ENCODE results near the gene CALR. TPM values are rescaled to one million over a fixed set of nuclear protein-coding genes. Genes with fewer than 3 reads are reported as not detected.
A peak's percentile ranks its signal among the peaks of the same experiment; 100 is the strongest.

Gene CALR
- polyA plus RNA-seq, 2 of the 4 experiments (the other 2 are of a cell fraction) = 419 to 494 TPM

DNA sequence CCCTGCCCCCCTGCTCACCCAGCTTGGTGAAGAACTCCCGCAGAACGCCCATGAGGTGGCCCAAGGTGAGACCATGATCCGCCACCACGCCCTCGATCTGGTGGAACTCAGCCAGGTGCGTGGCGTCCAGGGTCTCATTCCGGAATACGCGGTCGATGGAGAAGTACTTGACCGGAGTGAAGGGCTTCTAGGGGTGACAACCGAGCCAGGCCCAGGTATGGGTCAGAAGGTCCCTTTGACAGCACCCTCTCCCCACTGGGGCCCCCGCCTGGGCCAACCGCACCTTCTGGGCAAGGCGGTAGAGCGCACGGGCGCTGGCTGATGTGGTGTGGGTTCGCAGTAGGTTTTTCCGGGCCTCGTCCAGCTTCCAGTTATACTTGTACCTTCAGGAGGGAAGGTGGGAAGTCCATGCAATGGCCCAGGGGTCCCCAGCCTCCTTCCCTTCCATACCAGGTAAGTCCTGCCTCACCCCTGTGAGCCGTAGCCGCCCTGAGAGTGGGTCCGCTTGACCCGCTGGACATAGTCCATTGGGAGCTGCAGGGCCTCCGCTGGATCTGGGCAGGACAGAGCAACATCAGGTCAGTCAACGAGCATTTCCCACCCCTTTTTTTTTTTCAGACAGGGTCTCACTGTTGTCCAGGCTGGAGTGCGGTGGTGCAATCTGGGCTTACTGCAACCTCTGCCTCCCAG, 13.6 kb upstream of the CALR start (continued):
- TF ChIP-seq NR3C1 (IDR thresholded peaks at IDR 0.05) = no peak
- TF ChIP-seq, protein P1, sequence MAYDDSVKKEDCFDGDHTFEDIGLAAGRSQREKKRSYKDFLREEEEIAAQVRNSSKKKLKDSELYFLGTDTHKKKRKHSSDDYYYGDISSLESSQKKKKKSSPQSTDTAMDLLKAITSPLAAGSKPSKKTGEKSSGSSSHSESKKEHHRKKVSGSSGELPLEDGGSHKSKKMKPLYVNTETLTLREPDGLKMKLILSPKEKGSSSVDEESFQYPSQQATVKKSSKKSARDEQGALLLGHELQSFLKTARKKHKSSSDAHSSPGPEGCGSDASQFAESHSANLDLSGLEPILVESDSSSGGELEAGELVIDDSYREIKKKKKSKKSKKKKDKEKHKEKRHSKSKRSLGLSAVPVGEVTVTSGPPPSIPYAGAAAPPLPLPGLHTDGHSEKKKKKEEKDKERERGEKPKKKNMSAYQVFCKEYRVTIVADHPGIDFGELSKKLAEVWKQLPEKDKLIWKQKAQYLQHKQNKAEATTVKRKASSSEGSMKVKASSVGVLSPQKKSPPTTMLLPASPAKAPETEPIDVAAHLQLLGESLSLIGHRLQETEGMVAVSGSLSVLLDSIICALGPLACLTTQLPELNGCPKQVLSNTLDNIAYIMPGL (CRISPR knock-in tag; IDR thresholded peaks at IDR 0.05; ENCODE audit: borderline replicate concordance) = no peak

DNA sequence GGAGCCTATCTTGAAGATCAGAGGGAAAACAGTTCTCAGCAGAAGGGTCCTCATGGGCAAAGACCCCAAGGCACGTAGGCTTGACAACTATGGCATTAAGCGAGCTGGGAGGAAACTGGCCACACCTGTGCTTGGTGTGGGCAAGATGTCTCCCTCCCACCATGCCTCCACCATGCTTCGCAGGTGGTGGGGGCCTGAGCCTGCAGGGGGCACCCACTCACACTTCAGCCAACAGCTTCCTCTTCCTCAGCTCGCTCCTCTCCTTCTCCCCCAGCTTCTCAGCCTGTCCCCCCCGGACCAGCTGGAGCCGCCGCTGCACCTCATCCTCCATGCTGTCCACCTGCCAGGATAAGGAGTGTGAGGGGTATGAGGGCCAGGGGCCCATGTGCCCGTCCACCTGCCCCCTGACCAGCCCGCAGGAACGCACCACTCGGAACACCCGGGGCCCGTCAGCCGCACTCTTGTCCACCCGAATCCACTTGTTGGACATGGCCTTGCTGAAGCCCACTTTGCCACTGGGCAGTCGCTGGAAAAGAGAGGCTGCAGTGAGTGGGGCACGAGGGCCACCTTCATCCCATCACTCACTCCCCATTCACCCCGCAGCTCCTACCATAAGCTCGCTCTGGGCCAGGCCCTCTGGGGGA, 8.3 kb upstream of the CALR start:
- ATAC-seq = no peak
- Histone ChIP-seq H3K27ac (no peak overlapping the region), H3K9me3 (no peaks in the 10 kb centered on the region), H3K4me2 (no peak overlapping the region), H3K4me3 (no peak overlapping the region), H3K4me1 (peaks cover 8% of the 10 kb centered on the region; the same call in 2 of the 3 replicates)
- ChIA-PET CTCF (interaction anchor here (0.7 to 2.1 kb wide), 2 partner anchors 8 to 82 kb away, joined by 3 to 12 read pairs; no protein-coding TSS in a partner anchor), POLR2A (no interaction called here)
- no peak for FAIRE-seq
- 92% methylated on average over 8 of the region's 19 CpGs for WGBS (ENCODE audit: missing lambda C conversion rate)
- DNase-seq (ENCODE audit: low read depth in 1 of 2, low spot score in 1 of 2) = no peak
- TF ChIP-seq FOSB (CRISPR knock-in tag; IDR thresholded peaks at IDR 0.05) (no peak), HDAC2 (IDR thresholded peaks at IDR 0.05) (no peak), JUN (IDR thresholded peaks at IDR 0.05) (no peak)

- Histone ChIP-seq H3K9me3 (no peaks in the 10 kb centered on the region), H3K4me3 (peak overlapping the region; percentile 85), H3K4me1 (peaks cover 15% of the 10 kb centered on the region), H3K27ac (peak overlapping the region; percentile 94 to 100), H3K4me2 (peak overlapping the region; percentile 77)
- ATAC-seq = no peak; a peak in 1 of 6 replicates
- CTCF ChIA-PET = interaction anchor here (0.6 to 2.0 kb wide), 6 partner anchors 9 to 130 kb away, joined by 3 to 9 read pairs (median 4); no protein-coding TSS in a partner anchor
- no peak for DNase-seq (ENCODE audit: low read depth in 1 of 2, low spot score in 1 of 2)
- FAIRE-seq = no peak
- POLR2A ChIA-PET = interaction anchor here (0.6 to 1.7 kb wide), 6 partner anchors 13 to 115 kb away, joined by 3 to 5 read pairs (median 3); partner anchors contain the start of genes GCDH and SYCE2
- 32% methylated on average over 16 of the region's 16 CpGs for WGBS (ENCODE audit: missing lambda C conversion rate)
- TF ChIP-seq ZFP36 (IDR thresholded peaks at IDR 0.05; ENCODE audit: borderline replicate concordance, partially characterized antibody) = no peak
- TF ChIP-seq KDM1A (IDR thresholded peaks at IDR 0.05; ENCODE audit: low read depth) = no peak
- TF ChIP-seq SREBF2 (IDR thresholded peaks at IDR 0.05) = no peak
- TF ChIP-seq POLR2AphosphoS2 (conservative IDR thresholded peaks at IDR 0.05; ENCODE audit: low read length) = no peak
- TF ChIP-seq NFE2L2 (conservative IDR thresholded peaks at IDR 0.05; ENCODE audit: low read length) = no peak
- no peak for TF ChIP-seq RAD21 (conservative IDR thresholded peaks at IDR 0.05 in 1 of 2, IDR thresholded peaks at IDR 0.05 in 1 of 2)
- TF ChIP-seq POLR2A (IDR thresholded peaks at IDR 0.05; ENCODE audit: low read length) = no peak
- TF ChIP-seq RNF2 (IDR thresholded peaks at IDR 0.05; ENCODE audit: borderline replicate concordance, low read depth) = no peak
These were observed 5.8 kb upstream of the CALR start for GRCh38 chr19:12932392-12933286.

- POLR2A ChIA-PET = interaction anchor here (0.6 to 1.7 kb wide), 5 partner anchors 14 to 51 kb away, joined by 3 to 5 read pairs (median 3); partner anchors contain the start of genes GCDH and SYCE2
- ATAC-seq = peak; percentile 86 to 87
- TF ChIP-seq MAX (IDR thresholded peaks at IDR 0.05) (peak; percentile 86), KDM5A (IDR thresholded peaks at IDR 0.05) (peak; percentile 56), CBX2 (IDR thresholded peaks at IDR 0.05; ENCODE audit: borderline replicate concordance, low read depth) (no peak), CHD2 (IDR thresholded peaks at IDR 0.05; ENCODE audit: low read length, partially characterized antibody) (no peak), POLR2A (IDR thresholded peaks at IDR 0.05; ENCODE audit: low read length) (peak; percentile 82), NFE2L2 (conservative IDR thresholded peaks at IDR 0.05; ENCODE audit: low read length) (no peak), KDM1A (IDR thresholded peaks at IDR 0.05; ENCODE audit: low read depth) (0 out of 2 replicates have a peak, but pooled peaks have one; percentile 12), HOXB5 (CRISPR knock-in tag; IDR thresholded peaks at IDR 0.05) (0 out of 2 replicates have a peak, but pooled peaks have one; percentile 35), JUN (IDR thresholded peaks at IDR 0.05) (peak; percentile 25 to 83; a peak in 3 of 5 replicates), PHF8 (IDR thresholded peaks at IDR 0.05; ENCODE audit: borderline replicate concordance, low read depth) (peak; percentile 79), MYC (IDR thresholded peaks at IDR 0.05; ENCODE audit: borderline replicate concordance, low read length) (peak; percentile 39; the same call in 1 of the 2 replicates), RCOR1 (IDR thresholded peaks at IDR 0.05; ENCODE audit: low read depth, low read length) (no peak), FOSL2 (IDR thresholded peaks at IDR 0.05) (no peak), FOSL2 (CRISPR knock-in tag; IDR thresholded peaks at IDR 0.05) (no peak)
- TF ChIP-seq, protein P2, sequence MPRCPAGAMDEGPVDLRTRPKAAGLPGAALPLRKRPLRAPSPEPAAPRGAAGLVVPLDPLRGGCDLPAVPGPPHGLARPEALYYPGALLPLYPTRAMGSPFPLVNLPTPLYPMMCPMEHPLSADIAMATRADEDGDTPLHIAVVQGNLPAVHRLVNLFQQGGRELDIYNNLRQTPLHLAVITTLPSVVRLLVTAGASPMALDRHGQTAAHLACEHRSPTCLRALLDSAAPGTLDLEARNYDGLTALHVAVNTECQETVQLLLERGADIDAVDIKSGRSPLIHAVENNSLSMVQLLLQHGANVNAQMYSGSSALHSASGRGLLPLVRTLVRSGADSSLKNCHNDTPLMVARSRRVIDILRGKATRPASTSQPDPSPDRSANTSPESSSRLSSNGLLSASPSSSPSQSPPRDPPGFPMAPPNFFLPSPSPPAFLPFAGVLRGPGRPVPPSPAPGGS (IDR thresholded peaks at IDR 0.05) = 0 out of 3 replicates have a peak, but pooled peaks have one; percentile 71
These were observed 4.9 kb upstream of the CALR start, which contains the start of gene FARSA for GRCh38 chr19:12933287-12934072. FARSA (minus strand) TSS chr19:12933711; CDS start chr19:12933696, 15 bp downstream.

More at GRCh38 chr19:12933287-12934072, 4.9 kb upstream of the CALR start, which contains the start of gene FARSA:
- H3K4me3 ChIP-seq = peak within 1 kb of the TSS; percentile 85
- H3K4me2 ChIP-seq = peak within 1 kb of the TSS; percentile 77
- peak within 1 kb of the TSS; percentile 94 to 100 for H3K27ac ChIP-seq
- CTCF ChIA-PET = interaction anchor here (0.6 to 2.0 kb wide), 3 partner anchors 13 to 51 kb away, joined by 3 to 9 read pairs (median 3); no protein-coding TSS in a partner anchor
- H3K4me1 ChIP-seq = peaks cover 15% of the 10 kb centered on the region
- DNase-seq (ENCODE audit: low read depth in 1 of 2, low spot score in 1 of 2) (peak; percentile 87 to 89), FAIRE-seq (no peak)
- no peaks in the 10 kb centered on the region for H3K9me3 ChIP-seq
- 19% methylated on average over 12 of the region's 51 CpGs for WGBS (ENCODE audit: missing lambda C conversion rate)
